ENCODE data around the gene CYB561D2. TPM values are rescaled to one million over a fixed set of nuclear protein-coding genes. Genes with fewer than 3 reads are reported as not detected.

The CYB561D2 gene
- total and polyA plus RNA-seq, 2 of the 13 experiments (the other 11 are each of a cell fraction or from before 2014, with no cell fraction given): 11.1 to 17.2 TPM

DNA sequence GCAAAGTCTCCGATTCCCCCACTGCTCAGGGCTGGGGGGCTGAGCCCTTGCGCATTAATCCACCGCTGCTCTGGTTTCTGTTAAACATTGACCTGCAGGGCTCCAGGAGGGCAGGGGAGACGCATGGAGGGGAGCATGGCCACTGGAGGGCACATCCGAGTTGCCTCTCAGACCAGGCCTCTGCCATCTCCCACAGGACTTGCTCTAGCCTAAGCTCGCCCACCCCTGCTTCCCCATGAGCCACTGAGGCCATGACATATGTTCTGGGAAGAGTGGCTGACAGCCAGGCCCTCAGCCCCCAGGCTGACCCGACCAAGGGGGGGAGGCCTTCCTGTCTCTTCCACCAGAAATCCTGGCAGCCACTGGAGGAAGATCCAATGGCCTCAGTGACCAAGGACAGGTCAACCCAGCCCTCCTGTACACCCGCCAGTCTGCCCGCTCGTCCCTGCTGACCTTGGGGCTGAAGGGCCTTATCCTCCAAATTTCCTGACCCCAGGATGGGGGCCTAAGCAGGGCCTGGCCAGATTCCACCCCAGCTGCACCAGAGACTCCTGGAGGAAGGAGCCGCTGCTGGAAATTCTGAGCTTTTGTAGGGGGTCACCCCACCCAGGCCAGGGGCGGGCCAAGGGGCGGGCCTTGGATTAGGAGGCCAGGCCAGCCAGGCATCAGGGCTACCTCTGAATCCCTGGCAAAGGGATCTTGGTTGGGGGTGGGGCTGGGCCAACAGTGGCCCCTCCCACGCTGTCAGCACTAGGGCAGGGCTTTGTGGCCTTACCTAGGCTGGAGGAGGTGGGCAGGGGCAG is 47.4 kb upstream of the CYB561D2 start, which contains the start of gene HYAL1 (continued):
- TF ChIP-seq ZNF232 (CRISPR knock-in tag; IDR thresholded peaks at IDR 0.05; ENCODE audit: borderline replicate concordance) (peak; percentile 65; the same call in 1 of the 2 replicates), REL (CRISPR knock-in tag; conservative IDR thresholded peaks at IDR 0.05) (no peak), SP5 (CRISPR knock-in tag; IDR thresholded peaks at IDR 0.05; ENCODE audit: borderline replicate concordance, low read depth) (peak; percentile 76), HNRNPK (IDR thresholded peaks at IDR 0.05; ENCODE audit: low read depth, low read length, poor library complexity, severe bottlenecking) (no peak), PRPF4 (IDR thresholded peaks at IDR 0.05; ENCODE audit: low read depth, low read length, poor library complexity, severe bottlenecking) (no peak), SYNCRIP (IDR thresholded peaks at IDR 0.05; ENCODE audit: insufficient read depth, low read depth, low read length) (no peak), ZMYM4 (CRISPR knock-in tag; IDR thresholded peaks at IDR 0.05) (peak; percentile 53; the same call in 1 of the 2 replicates), ZNF646 (CRISPR knock-in tag; IDR thresholded peaks at IDR 0.05) (no peak), ZNF761 (CRISPR knock-in tag; conservative IDR thresholded peaks at IDR 0.05) (peak; percentile 56; the same call in 1 of the 2 replicates), SOX5 (CRISPR knock-in tag; IDR thresholded peaks at IDR 0.05; ENCODE audit: borderline replicate concordance) (0 out of 2 replicates have a peak, but pooled peaks have one; percentile 18), ZNF292 (CRISPR knock-in tag; IDR thresholded peaks at IDR 0.05; ENCODE audit: borderline replicate concordance, low read depth) (peak; percentile 62; the same call in 1 of the 2 replicates), KLF12 (CRISPR knock-in tag; IDR thresholded peaks at IDR 0.05; ENCODE audit: borderline replicate concordance) (no peak; the same call in 1 of the 2 replicates), ZBTB42 (CRISPR knock-in tag; IDR thresholded peaks at IDR 0.05) (peak; percentile 81; the same call in 1 of the 2 replicates), MXD4 (CRISPR knock-in tag; IDR thresholded peaks at IDR 0.05) (0 out of 2 replicates have a peak, but pooled peaks have one; percentile 50), HNRNPH1 (optimal IDR thresholded peaks at IDR 0.05; ENCODE audit: low read depth, low read length) (no peak), TCF12 (IDR thresholded peaks at IDR 0.05) (no peak), TCF12 (CRISPR knock-in tag; IDR thresholded peaks at IDR 0.05) (no peak), MAFF (IDR thresholded peaks at IDR 0.05; ENCODE audit: low read depth, low read length) (no peak), ZNF20 (CRISPR knock-in tag; IDR thresholded peaks at IDR 0.05) (no peak), SALL2 (CRISPR knock-in tag; IDR thresholded peaks at IDR 0.05) (no peak; the same call in 1 of the 2 replicates)
- TF ChIP-seq, protein P1, sequence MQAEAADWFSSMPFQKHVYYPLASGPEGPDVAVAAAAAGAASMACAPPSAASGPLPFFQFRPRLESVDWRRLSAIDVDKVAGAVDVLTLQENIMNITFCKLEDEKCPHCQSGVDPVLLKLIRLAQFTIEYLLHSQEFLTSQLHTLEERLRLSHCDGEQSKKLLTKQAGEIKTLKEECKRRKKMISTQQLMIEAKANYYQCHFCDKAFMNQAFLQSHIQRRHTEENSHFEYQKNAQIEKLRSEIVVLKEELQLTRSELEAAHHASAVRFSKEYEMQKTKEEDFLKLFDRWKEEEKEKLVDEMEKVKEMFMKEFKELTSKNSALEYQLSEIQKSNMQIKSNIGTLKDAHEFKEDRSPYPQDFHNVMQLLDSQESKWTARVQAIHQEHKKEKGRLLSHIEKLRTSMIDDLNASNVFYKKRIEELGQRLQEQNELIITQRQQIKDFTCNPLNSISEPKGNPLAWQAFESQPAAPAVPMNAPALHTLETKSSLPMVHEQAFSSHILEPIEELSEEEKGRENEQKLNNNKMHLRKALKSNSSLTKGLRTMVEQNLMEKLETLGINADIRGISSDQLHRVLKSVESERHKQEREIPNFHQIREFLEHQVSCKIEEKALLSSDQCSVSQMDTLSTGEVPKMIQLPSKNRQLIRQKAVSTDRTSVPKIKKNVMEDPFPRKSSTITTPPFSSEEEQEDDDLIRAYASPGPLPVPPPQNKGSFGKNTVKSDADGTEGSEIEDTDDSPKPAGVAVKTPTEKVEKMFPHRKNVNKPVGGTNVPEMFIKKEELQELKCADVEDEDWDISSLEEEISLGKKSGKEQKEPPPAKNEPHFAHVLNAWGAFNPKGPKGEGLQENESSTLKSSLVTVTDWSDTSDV (CRISPR knock-in tag; IDR thresholded peaks at IDR 0.05): no peak
